PFSK-1 (cell line): ENCODE results near the gene NHP2.

Source experiments
- FOXP2 ChIP-seq: optimal IDR thresholded peaks from 2 replicates; pipeline ENCODE3; 2011; ENCODE audit warnings: borderline replicate concordance, control low read depth, inconsistent platforms; ENCODE audit not compliant: insufficient read depth; ENCODE audit errors: extremely low read length, extremely low read depth
- POLR2AphosphoS5 ChIP-seq: IDR thresholded peaks from 2 replicates; pipeline ENCODE4 v1.6.1; 2012; ENCODE audit warnings: low read depth, mild to moderate bottlenecking, control low read depth, low read length, moderate library complexity
- REST ChIP-seq, 2 experiments: IDR thresholded peaks; 2 replicates each; pipeline versions ENCODE4 v1.6.1 to v1.8.0; 2011 to 2012; ENCODE audit warnings: low read depth in 2 of 2, low read length in 2 of 2, control low read depth in 1 of 2, inconsistent platforms in 1 of 2, mild to moderate bottlenecking in 1 of 2, moderate library complexity in 1 of 2; ENCODE audit not compliant: insufficient read depth in 1 of 2
- SIN3A ChIP-seq: IDR thresholded peaks from 2 replicates; pipeline ENCODE4 v1.6.1; 2012; ENCODE audit warnings: mild to moderate bottlenecking, low read length, moderate library complexity, borderline replicate concordance; ENCODE audit not compliant: insufficient read depth
- TAF1 ChIP-seq: IDR thresholded peaks from 2 replicates; pipeline ENCODE4 v1.6.1; 2012; ENCODE audit warnings: low read length, control low read depth, borderline replicate concordance; ENCODE audit not compliant: insufficient read depth

The NHP2 gene

GRCh38 chr5:178119915-178120606 is 33.6 kb downstream of the NHP2 start:
- no peak for TF ChIP-seq SIN3A
- no peak for TF ChIP-seq FOXP2

- TF ChIP-seq FOXP2 (no peak), TAF1 (no peak), SIN3A (no peak), REST (IDR thresholded peaks at IDR 0.05; ENCODE audit: insufficient read depth in 1 of 2, low read depth in 2 of 2, low read length in 2 of 2) (no peak), POLR2AphosphoS5 (no peak)
Measured at GRCh38 chr5:178117923-178118701, 35.6 kb downstream of the NHP2 start.

- TF ChIP-seq POLR2AphosphoS5 (no peak), TAF1 (no peak), REST (IDR thresholded peaks at IDR 0.05; ENCODE audit: insufficient read depth in 1 of 2, low read depth in 2 of 2, low read length in 2 of 2) (no peak), FOXP2 (peak; percentile 27), SIN3A (no peak)
Measured at GRCh38 chr5:178116143-178116885, 37.4 kb downstream of the NHP2 start.

GRCh38 chr5:178115814-178116142 is 37.9 kb downstream of the NHP2 start:
- no peak for TF ChIP-seq FOXP2
- no peak for TF ChIP-seq TAF1
- no peak for TF ChIP-seq REST (IDR thresholded peaks at IDR 0.05; ENCODE audit: insufficient read depth in 1 of 2, low read depth in 2 of 2, low read length in 2 of 2)
- no peak for TF ChIP-seq SIN3A
- no peak for TF ChIP-seq POLR2AphosphoS5

- TF ChIP-seq TAF1 (no peak), SIN3A (no peak), FOXP2 (no peak), REST (IDR thresholded peaks at IDR 0.05; ENCODE audit: insufficient read depth in 1 of 2, low read depth in 2 of 2, low read length in 2 of 2) (no peak), POLR2AphosphoS5 (no peak)
Measured at GRCh38 chr5:178115136-178115813, 38.4 kb downstream of the NHP2 start.
